Tibial nerve (tissue), 4 donors: Measurements from ENCODE around the gene CAMTA1. TPM values are rescaled to one million over a fixed set of nuclear protein-coding genes. Genes with fewer than 3 reads are reported as not detected.

ENCODE experiments used
- DNase-seq, 2 donors: peaks; one replicate each; pipeline ENCODE4 v3.0.0-alpha.2; 2019; ENCODE audit warnings: low spot score in 2 of 2
- H3K27ac ChIP-seq, 4 donors: fragments of 200-600 bp; sonication (generic) in 3 of 4; one replicate each; pipeline ENCODE4 v1.5.1; 2017 to 2019; ENCODE audit warnings: mild to moderate bottlenecking in 1 of 4
- H3K27me3 ChIP-seq, 2 donors: fragments of 200-600 bp; sonication (generic) in 1 of 2; one replicate each; pipeline versions ENCODE4 v1.5.1 to v1.6.0; 2017 to 2019
- H3K36me3 ChIP-seq, 3 donors: fragments of 200-600 bp; sonication (generic); one replicate each; pipeline ENCODE4 v1.5.1; 2018 to 2019
- H3K4me1 ChIP-seq, 4 donors: fragments of 200-600 bp; sonication (generic) in 3 of 4; one replicate each; pipeline ENCODE4 v1.5.1; 2017 to 2019
- H3K4me3 ChIP-seq, 4 donors: fragments of 200-600 bp; sonication (generic) in 3 of 4; one replicate each; pipeline ENCODE4 v1.5.1; 2017 to 2019; ENCODE audit warnings: mild to moderate bottlenecking in 1 of 4, moderate library complexity in 1 of 4
- H3K9me3 ChIP-seq, 4 donors: fragments of 200-600 bp; sonication (generic) in 3 of 4; one replicate each; pipeline ENCODE4 v1.5.1; 2017 to 2019
- CTCF ChIP-seq, 5 experiments: fragments of 200-600 bp in 3 of 5; fragments of 450-650 bp in 2 of 5; sonication (generic) in 3 of 5; IDR thresholded peaks; one replicate each; pipeline ENCODE4 v1.5.1; 2016 to 2019; ENCODE audit warnings: antibody characterized with exemption in 5 of 5, mild to moderate bottlenecking in 3 of 5, moderate library complexity in 2 of 5
- EP300 ChIP-seq, 2 donors: sonication (generic); formaldehyde crosslinking; IDR thresholded peaks; one replicate each; pipeline ENCODE4 v1.6.1; 2017; ENCODE audit warnings: antibody characterized with exemption in 2 of 2, mild to moderate bottlenecking in 1 of 2
- POLR2A ChIP-seq, 2 donors: fragments of 450-650 bp; IDR thresholded peaks; one replicate each; pipeline ENCODE4 v1.6.1; 2017; ENCODE audit warnings: antibody characterized with exemption in 2 of 2, mild to moderate bottlenecking in 2 of 2, moderate library complexity in 2 of 2
- WGBS, 2 donors: methylation state at CpG; one replicate each; pipeline ENCODE4 v1.1.5; 2018; 5-methylcytosine and 5-hydroxymethylcytosine counted together
- total RNA-seq, 4 donors: library from RNA; depleted of rRNA; stranded (reverse); fragments of >200 nt; gene quantifications; one replicate each; pipeline ENCODE4 v1.1.0, GENCODE V29; 2016

Gene CAMTA1
- total RNA-seq, 4 donors from 2014 or later = 41.8 to 104 (median 87.2) TPM

GRCh38 chr1:7174980-7175906, 390.0 kb downstream of the CAMTA1 start:
- no peak for DNase-seq

GRCh38 chr1:7177021-7177420, 391.8 kb downstream of the CAMTA1 start:
- TF ChIP-seq CTCF (IDR thresholded peaks at IDR 0.05) (no peak), EP300 (IDR thresholded peaks at IDR 0.05) (no peak), POLR2A (IDR thresholded peaks at IDR 0.05) (no peak)
- no peak for DNase-seq
- peaks cover 0 to 32% (median 4%) of the 10 kb centered on the region in 4 donors for H3K9me3 ChIP-seq
- WGBS, 2 donors = 77 to 84% methylated on average over 3 of the region's 3 CpGs
- no peaks in the 10 kb centered on the region for H3K27me3 ChIP-seq
- H3K4me1 ChIP-seq = no peaks in the 10 kb centered on the region
- H3K36me3 ChIP-seq = no peaks in the 10 kb centered on the region
- H3K4me3 ChIP-seq = no peak overlapping the region
- H3K27ac ChIP-seq = no peak overlapping the region

More at GRCh38 chr1:7174980-7175906, 390.0 kb downstream of the CAMTA1 start:
- TF ChIP-seq POLR2A (IDR thresholded peaks at IDR 0.05) (no peak), CTCF (IDR thresholded peaks at IDR 0.05) (no peak), EP300 (IDR thresholded peaks at IDR 0.05) (no peak)
- Histone ChIP-seq H3K27ac (no peak overlapping the region), H3K4me3 (no peak overlapping the region), H3K27me3 (no peaks in the 10 kb centered on the region), H3K9me3 (peaks cover 0 to 15% (median 0%) of the 10 kb centered on the region in 4 donors), H3K36me3 (no peaks in the 10 kb centered on the region), H3K4me1 (no peaks in the 10 kb centered on the region)
- 84 to 87% methylated on average over 14 to 15 of the region's 15 CpGs for WGBS, 2 donors

- Histone ChIP-seq H3K27ac (no peak overlapping the region), H3K9me3 (peaks cover 0 to 37% (median 4%) of the 10 kb centered on the region in 4 donors), H3K4me3 (no peak overlapping the region), H3K27me3 (no peaks in the 10 kb centered on the region), H3K4me1 (no peaks in the 10 kb centered on the region), H3K36me3 (no peaks in the 10 kb centered on the region)
- no peak for DNase-seq
- TF ChIP-seq POLR2A (IDR thresholded peaks at IDR 0.05) (no peak), EP300 (IDR thresholded peaks at IDR 0.05) (no peak), CTCF (IDR thresholded peaks at IDR 0.05) (no peak)
- 28 to 41% methylated on average over 9 of the region's 9 CpGs for WGBS, 2 donors
These were observed 392.3 kb downstream of the CAMTA1 start for GRCh38 chr1:7177438-7178146.

- no peak for TF ChIP-seq POLR2A (IDR thresholded peaks at IDR 0.05)
- TF ChIP-seq EP300 (IDR thresholded peaks at IDR 0.05) = no peak
- TF ChIP-seq CTCF (IDR thresholded peaks at IDR 0.05) = no peak
- DNase-seq = no peak
- no peaks in the 10 kb centered on the region for H3K27me3 ChIP-seq
- H3K4me3 ChIP-seq = no peak overlapping the region
- no peaks in the 10 kb centered on the region for H3K4me1 ChIP-seq
- no peak overlapping the region for H3K27ac ChIP-seq
- WGBS, 2 donors = 54% methylated on average over 4 of the region's 4 CpGs
- no peaks in the 10 kb centered on the region for H3K36me3 ChIP-seq
- H3K9me3 ChIP-seq = peaks cover 0 to 37% (median 4%) of the 10 kb centered on the region in 4 donors
These were observed 393.1 kb downstream of the CAMTA1 start for GRCh38 chr1:7178336-7178735.

GRCh38 chr1:7178741-7179140, 393.5 kb downstream of the CAMTA1 start:
- H3K9me3 ChIP-seq = peaks cover 0 to 37% (median 4%) of the 10 kb centered on the region in 4 donors
- H3K4me3 ChIP-seq = no peak overlapping the region
- WGBS, 2 donors = 61 to 67% methylated on average over 3 of the region's 3 CpGs
- TF ChIP-seq POLR2A (IDR thresholded peaks at IDR 0.05) (no peak), EP300 (IDR thresholded peaks at IDR 0.05) (no peak), CTCF (IDR thresholded peaks at IDR 0.05) (no peak)
- H3K4me1 ChIP-seq = no peaks in the 10 kb centered on the region
- no peaks in the 10 kb centered on the region for H3K36me3 ChIP-seq
- no peak overlapping the region for H3K27ac ChIP-seq
- DNase-seq = no peak
- no peaks in the 10 kb centered on the region for H3K27me3 ChIP-seq
